ENCODE data around the gene FAM171A2. TPM values are rescaled to one million over a fixed set of nuclear protein-coding genes. Genes with fewer than 3 reads are reported as not detected.

Gene FAM171A2
- total RNA-seq: 0.73 and 0.98 TPM in 2 replicates

GRCh38 chr17:44363613-44364159 is at the start of gene FAM171A2:
TSS of gene FAM171A2 (minus strand) at chr17:44363853. CDS start at chr17:44363714, 139 bp downstream.

GRCh38 chr17:44389281-44389680 is 25.6 kb upstream of the FAM171A2 start, which contains the start of gene ITGA2B:
TSS of gene ITGA2B (minus strand) at chr17:44389649. CDS start at chr17:44389473, 176 bp downstream.

GRCh38 chr17:44344939-44345453 is 18.7 kb downstream of the FAM171A2 start, which contains the start of gene GRN:
TSS of gene GRN (plus strand) at chr17:44345302. CDS start at chr17:44349165, 3,863 bp downstream.

GRCh38 chr17:44324571-44325275 is 38.9 kb downstream of the FAM171A2 start, which contains the start of gene SLC25A39:
TSS of gene SLC25A39 (minus strand) at chr17:44324823. CDS start at chr17:44323562, 1,261 bp downstream.

GRCh38 chr17:44308320-44308818 is 55.3 kb downstream of the FAM171A2 start, which contains the start of gene RUNDC3A:
TSS of gene RUNDC3A (plus strand) at chr17:44308601. CDS start at chr17:44308833, 232 bp downstream.

Small RNA genes within 50 kb of the gene (small RNA-seq; reads per million reads assigned to genes)
- gene RF00012: not detected
- not detected for gene RN7SL258P
- gene RNU6-453P: not detected

Other genes with a start within 250 kb of the FAM171A2 start
- gene HDAC5, start 240.2 kb downstream of the FAM171A2 start, total RNA-seq: 47.4 and 53.4 TPM in 2 replicates
- gene HROB, start 221.9 kb downstream of the FAM171A2 start, total RNA-seq: 5.5 and 8.4 TPM in 2 replicates
- gene ASB16, start 193.1 kb downstream of the FAM171A2 start, total RNA-seq: under 0.01 TPM in 1 of 2 replicates, not detected in the other
- gene TMUB2, start 176.9 kb downstream of the FAM171A2 start, total RNA-seq: 18.6 and 19.1 TPM in 2 replicates
- 22.0 and 39.5 TPM in 2 replicates for gene ATXN7L3, start 164.0 kb downstream of the FAM171A2 start, total RNA-seq
- gene UBTF, start 144.2 kb downstream of the FAM171A2 start, total RNA-seq: 47.0 and 59.2 TPM in 2 replicates
- gene SLC4A1, start 95.7 kb downstream of the FAM171A2 start, total RNA-seq: not detected in 2 replicates
- gene RUNDC3A, start 55.3 kb downstream of the FAM171A2 start, total RNA-seq: under 0.01 TPM in 1 of 2 replicates, not detected in the other
- 80.5 and 86.8 TPM in 2 replicates for gene SLC25A39, start 39.0 kb downstream of the FAM171A2 start, total RNA-seq
- gene GRN, start 18.6 kb downstream of the FAM171A2 start, total RNA-seq: 180 and 246 TPM in 2 replicates
- under 0.01 TPM in 1 of 2 replicates, not detected in the other for gene ITGA2B, start 25.8 kb upstream of the FAM171A2 start, total RNA-seq
- 16.9 and 23.3 TPM in 2 replicates for gene GPATCH8, start 139.6 kb upstream of the FAM171A2 start, total RNA-seq
- gene FZD2, start 193.6 kb upstream of the FAM171A2 start, total RNA-seq: 2.9 and 3.7 TPM in 2 replicates

All from subcutaneous preadipocyte (primary cell).